ENCODE results near the gene HMX1. TPM values are rescaled to one million over a fixed set of nuclear protein-coding genes. Genes with fewer than 3 reads are reported as not detected.
A peak's percentile ranks its signal among the peaks of the same experiment; 100 is the strongest.

The HMX1 gene
- total RNA-seq, 1 donor from 2014 or later = not detected

- Histone ChIP-seq H3K27me3 (no peaks in the 10 kb centered on the region), H3K27ac (no peak overlapping the region), H3K4me1 (no peaks in the 10 kb centered on the region), H3K9me3 (peaks cover 0 to 4% of the 10 kb centered on the region in 2 donors), H3K4me3 (no peak overlapping the region), H3K36me3 (no peaks in the 10 kb centered on the region)
- TF ChIP-seq CTCF (IDR thresholded peaks at IDR 0.05) = no peak
- intact Hi-C loops (cut with DNase I) = no loop called here
- DNase-seq (ENCODE audit: low spot score in 2 of 2) = peak in 1 of 2 donors; percentile 49
Measured at GRCh38 chr4:8830611-8831200, 40.9 kb downstream of the HMX1 start.

- H3K36me3 ChIP-seq = no peaks in the 10 kb centered on the region
Measured at GRCh38 chr4:8830056-8830455, 41.6 kb downstream of the HMX1 start.

GRCh38 chr4:8829584-8829983, 42.1 kb downstream of the HMX1 start:
- intact Hi-C loops (cut with DNase I) = no loop called here
- no peak for TF ChIP-seq CTCF (IDR thresholded peaks at IDR 0.05)
- Histone ChIP-seq H3K9me3 (peaks cover 0 to 4% of the 10 kb centered on the region in 2 donors), H3K36me3 (no peaks in the 10 kb centered on the region), H3K4me1 (no peaks in the 10 kb centered on the region), H3K27me3 (no peaks in the 10 kb centered on the region), H3K4me3 (no peak overlapping the region), H3K27ac (no peak overlapping the region)
- no peak for DNase-seq (ENCODE audit: low spot score in 2 of 2)

More at GRCh38 chr4:8830056-8830455, 41.6 kb downstream of the HMX1 start:
- peaks cover 0 to 4% of the 10 kb centered on the region in 2 donors for H3K9me3 ChIP-seq
- peak in 1 of 2 donors; percentile 34 for DNase-seq (ENCODE audit: low spot score in 2 of 2)
- TF ChIP-seq CTCF (IDR thresholded peaks at IDR 0.05) = no peak
- no peaks in the 10 kb centered on the region for H3K27me3 ChIP-seq
- no peak overlapping the region for H3K27ac ChIP-seq
- no peak overlapping the region for H3K4me3 ChIP-seq
- intact Hi-C loops (cut with DNase I) = no loop called here
- no peaks in the 10 kb centered on the region for H3K4me1 ChIP-seq

- no peaks in the 10 kb centered on the region for H3K4me1 ChIP-seq
- TF ChIP-seq CTCF (IDR thresholded peaks at IDR 0.05) = no peak
- no peak for DNase-seq (ENCODE audit: low spot score in 2 of 2)
- H3K27me3 ChIP-seq = no peaks in the 10 kb centered on the region
- H3K36me3 ChIP-seq = no peaks in the 10 kb centered on the region
- intact Hi-C loops (cut with DNase I) = no loop called here
- peaks cover 0 to 4% of the 10 kb centered on the region in 2 donors for H3K9me3 ChIP-seq
- no peak overlapping the region for H3K4me3 ChIP-seq
- H3K27ac ChIP-seq = no peak overlapping the region
Measured at GRCh38 chr4:8828869-8829268, 42.8 kb downstream of the HMX1 start.

GRCh38 chr4:8821151-8821950, 50.3 kb downstream of the HMX1 start:
- no peaks in the 10 kb centered on the region for H3K27me3 ChIP-seq
- H3K9me3 ChIP-seq = no peaks in the 10 kb centered on the region
- H3K36me3 ChIP-seq = no peaks in the 10 kb centered on the region
- H3K4me1 ChIP-seq = no peaks in the 10 kb centered on the region
- H3K4me3 ChIP-seq = no peak overlapping the region
- no peak overlapping the region for H3K27ac ChIP-seq
- no peak for TF ChIP-seq CTCF (IDR thresholded peaks at IDR 0.05)
- peak in 1 of 2 donors; percentile 47 for DNase-seq (ENCODE audit: low spot score in 2 of 2)
- intact Hi-C loops (cut with DNase I) = no loop called here

All from ascending aorta (tissue), 2 donors.